Panc1 (cell line): ENCODE results near the gene HMX1. TPM values are rescaled to one million over a fixed set of nuclear protein-coding genes. Genes with fewer than 3 reads are reported as not detected.

Experiments used
- ATAC-seq: fragments of 200-7000 bp; cut with Tn5 transposase; 2 replicates; pipeline ENCODE4 v1.9.1; 2020; ENCODE audit warnings: mild to moderate bottlenecking, moderate library complexity
- BruUV-seq: library from RNA; stranded (reverse); fragments of 400-500 nt; replicated peaks from 2 replicates; lab custom pipeline; 2021; lab: Mats Ljungman, UMichigan
- CTCF ChIA-PET: fragments of 300-600 bp; sonication (Branson Sonifier 250); formaldehyde crosslinking; loops from one replicate; lab custom pipeline; 2022; ENCODE audit warnings: antibody characterized with exemption; lab: Charles Lee
- POLR2A ChIA-PET: fragments of 300-600 bp; sonication (Branson Sonifier 250); formaldehyde crosslinking; loops from one replicate; lab custom pipeline; 2022; ENCODE audit warnings: antibody characterized with exemption; lab: Charles Lee
- DNase-seq: peaks from one replicate; pipeline ENCODE4 v3.0.0-alpha.2; 2010; ENCODE audit warnings: low read depth, low spot score
- H3K27ac ChIP-seq: 2 replicates; pipeline ENCODE4 v1.5.1; 2011; ENCODE audit warnings: mild to moderate bottlenecking, low read length, inconsistent platforms
- H3K27me3 ChIP-seq: fragments of 200-500 bp; sonication (Bioruptor generic); 2 replicates; pipeline ENCODE4 v1.6.0; 2014; ENCODE audit warnings: low read length, inconsistent platforms; ENCODE audit not compliant: control insufficient read depth, insufficient read depth
- H3K36me3 ChIP-seq: fragments of 200-500 bp; sonication (Bioruptor generic); 2 replicates; pipeline ENCODE4 v1.5.1; 2014; ENCODE audit warnings: inconsistent platforms, mild to moderate bottlenecking, low read length, moderate library complexity; ENCODE audit not compliant: control insufficient read depth, insufficient read depth
- H3K4me1 ChIP-seq: 2 replicates; pipeline ENCODE4 v1.5.1; 2011; ENCODE audit warnings: inconsistent platforms, mild to moderate bottlenecking, low read length, moderate library complexity; ENCODE audit not compliant: control insufficient read depth, insufficient read depth
- H3K4me3 ChIP-seq, 2 experiments: 2 replicates each; pipeline ENCODE4 v1.5.1; 2011 to 2012; ENCODE audit warnings: low read depth in 2 of 2, low read length in 2 of 2, mild to moderate bottlenecking in 2 of 2, inconsistent platforms in 1 of 2, moderate library complexity in 1 of 2
- H3K9me3 ChIP-seq: fragments of 200-500 bp; sonication (Bioruptor generic); 2 replicates; pipeline ENCODE4 v1.5.1; 2014; ENCODE audit warnings: low read depth, mild to moderate bottlenecking, inconsistent platforms, low read length, moderate library complexity; ENCODE audit not compliant: control insufficient read depth, insufficient read depth
- CTCF ChIP-seq: fragments of 450-650 bp; IDR thresholded peaks from 2 replicates; pipeline ENCODE4 v1.5.1; 2017; ENCODE audit warnings: mild to moderate bottlenecking
- POLR2AphosphoS5 ChIP-seq: IDR thresholded peaks from 2 replicates; pipeline ENCODE4 v1.6.1; 2012; ENCODE audit warnings: mild to moderate bottlenecking, low read depth, low read length, moderate library complexity
- REST ChIP-seq, 2 experiments: IDR thresholded peaks; 2 replicates each; pipeline ENCODE4 v1.6.1; 2011 to 2012; ENCODE audit warnings: low read depth in 2 of 2, control low read depth in 1 of 2, low read length in 1 of 2, mild to moderate bottlenecking in 1 of 2, moderate library complexity in 1 of 2; ENCODE audit not compliant: insufficient read depth in 1 of 2
- SIN3A ChIP-seq: IDR thresholded peaks from 2 replicates; pipeline ENCODE4 v1.6.1; 2012; ENCODE audit warnings: low read depth, mild to moderate bottlenecking, low read length, moderate library complexity, borderline replicate concordance; ENCODE audit not compliant: insufficient read depth
- TCF7L2 ChIP-seq: IDR thresholded peaks from 2 replicates; pipeline ENCODE4 v1.6.1; 2011; ENCODE audit warnings: mild to moderate bottlenecking, low read depth, low read length, inconsistent platforms
- in situ Hi-C: cut with HindIII; loops from 2 replicates; pipeline ENCODE4 v1.10.0; 2016; ENCODE audit warnings: low sequenced_read_pairs, low pct_unique_long_range_greater_than_20kb
- intact Hi-C: fragments of 100-400 bp; cut with micrococcal nuclease; formaldehyde crosslinking; loops from one replicate; pipeline ENCODE4 v1.10.0; 2022; ENCODE audit not compliant: unreplicated experiment
- total RNA-seq: library from RNA; stranded (reverse); gene quantifications from one replicate; pipeline ENCODE4 v1.2.1, GENCODE V29; 2021; ENCODE audit not compliant: unreplicated experiment

HMX1 gene
- total RNA-seq, 1 experiment from 2014 or later: not detected

- no peak for DNase-seq
- intact Hi-C loops (no loop called here), in situ Hi-C loops (no loop called here)
- Histone ChIP-seq H3K27me3 (no peaks in the 10 kb centered on the region), H3K4me3 (no peak overlapping the region), H3K4me1 (no peaks in the 10 kb centered on the region), H3K9me3 (no peaks in the 10 kb centered on the region), H3K27ac (no peak overlapping the region), H3K36me3 (no peaks in the 10 kb centered on the region)
- no peak for ATAC-seq
- TF ChIP-seq REST (IDR thresholded peaks at IDR 0.05; ENCODE audit: insufficient read depth in 1 of 2, low read depth in 2 of 2, low read length in 1 of 2) (no peak), CTCF (no peak), TCF7L2 (no peak), SIN3A (no peak), POLR2AphosphoS5 (no peak)
- ChIA-PET CTCF (no interaction called here), POLR2A (no interaction called here)
- BruUV-seq: no TSS peak
Measured at GRCh38 chr4:8840006-8840793, 31.4 kb downstream of the HMX1 start.

GRCh38 chr4:8838961-8839431 lies 32.6 kb downstream of the HMX1 start:
- POLR2A ChIA-PET: no interaction called here
- no TSS peak for BruUV-seq

More at GRCh38 chr4:8838961-8839431, 32.6 kb downstream of the HMX1 start:
- intact Hi-C loops: no loop called here
- no peak for ATAC-seq
- no peak overlapping the region for H3K27ac ChIP-seq
- H3K9me3 ChIP-seq: no peaks in the 10 kb centered on the region
- CTCF ChIA-PET: no interaction called here
- in situ Hi-C loops: no loop called here
- no peaks in the 10 kb centered on the region for H3K27me3 ChIP-seq
- DNase-seq: no peak
- H3K4me3 ChIP-seq: no peak overlapping the region
- TF ChIP-seq CTCF (no peak), TCF7L2 (no peak), SIN3A (no peak), REST (IDR thresholded peaks at IDR 0.05; ENCODE audit: insufficient read depth in 1 of 2, low read depth in 2 of 2, low read length in 1 of 2) (no peak), POLR2AphosphoS5 (no peak)
- H3K36me3 ChIP-seq: no peaks in the 10 kb centered on the region
- H3K4me1 ChIP-seq: no peaks in the 10 kb centered on the region
